BLaER1 treated with 17β-estradiol and CSF1 and Interleukin-3, amounts not matched to agents 10 nM and 100 nM (cell line): ENCODE data around the gene PSMD12.

Experiments used
- H3K27ac ChIP-seq, 11 experiments: shearing (Covaris generic); formaldehyde crosslinking; 2 replicates each; pipeline ENCODE4 v1.8.1; 2022
- H3K27me3 ChIP-seq, 11 experiments: shearing (Covaris generic); formaldehyde crosslinking; 2 replicates each; pipeline ENCODE4 v1.8.1; 2022
- H3K36me3 ChIP-seq, 11 experiments: shearing (Covaris generic); formaldehyde crosslinking; 2 replicates each; pipeline ENCODE4 v1.8.1; 2022
- H3K4me1 ChIP-seq, 10 experiments: shearing (Covaris generic); formaldehyde crosslinking; 2 replicates each; pipeline ENCODE4 v1.8.1; 2022
- H3K4me2 ChIP-seq, 11 experiments: shearing (Covaris generic); formaldehyde crosslinking; 2 replicates each; pipeline ENCODE4 v1.8.1; 2022
- H3K4me3 ChIP-seq, 10 experiments: shearing (Covaris generic); formaldehyde crosslinking; 2 replicates each; pipeline ENCODE4 v1.8.1; 2022
- H3K9ac ChIP-seq, 11 experiments: shearing (Covaris generic); formaldehyde crosslinking; 2 replicates each; pipeline ENCODE4 v1.8.1; 2022
- H3K9me3 ChIP-seq, 11 experiments: shearing (Covaris generic); formaldehyde crosslinking; replicated peaks in 1 of 11; 2 replicates each; pipeline ENCODE4 v1.8.1; 2022
- H4K20me1 ChIP-seq, 11 experiments: shearing (Covaris generic); formaldehyde crosslinking; 2 replicates each; pipeline ENCODE4 v1.8.1; 2022
- Cebpa-rat ChIP-seq, 11 experiments: shearing (Covaris generic); IDR thresholded peaks; 2 replicates each; pipeline ENCODE4 v1.8.1; 2022

Gene PSMD12

GRCh38 chr17:67374329-67375053 is 8.1 kb upstream of the PSMD12 start:
- Histone ChIP-seq H3K27ac (peak overlapping the region in 6 of 11 experiments; percentile 15 to 51 (median 37); a peak in 6 of 22 replicates), H3K4me3 (no peak overlapping the region), H3K9ac (peak overlapping the region in 9 of 11 experiments; percentile 20 to 50 (median 27); a peak in 14 of 22 replicates), H3K36me3 (no peaks in the 10 kb centered on the region; a peak in 1 of 22 replicates), H3K4me1 (peaks cover 29 to 38% (median 36%) of the 10 kb centered on the region in 10 experiments), H3K27me3 (no peaks in the 10 kb centered on the region), H4K20me1 (peaks cover 0 to 7% (median 0%) of the 10 kb centered on the region in 11 experiments; a peak in 2 of 22 replicates), H3K9me3 (peaks cover 0 to 4% (median 0%) of the 10 kb centered on the region in 11 experiments; a peak in 7 of 22 replicates), H3K4me2 (peak overlapping the region; percentile 86 to 100 (median 97))
- TF ChIP-seq Cebpa-rat (IDR thresholded peaks at IDR 0.05), result no peak

GRCh38 chr17:67372751-67373150 is 6.4 kb upstream of the PSMD12 start:
- no peak overlapping the region for H3K4me2 ChIP-seq

GRCh38 chr17:67369676-67370075 is 3.3 kb upstream of the PSMD12 start:
- H3K9ac ChIP-seq, result no peak overlapping the region
- H3K4me3 ChIP-seq, result no peak overlapping the region
- H3K4me2 ChIP-seq, result no peak overlapping the region
- no peak for TF ChIP-seq Cebpa-rat (IDR thresholded peaks at IDR 0.05)
- H3K27me3 ChIP-seq, result no peaks in the 10 kb centered on the region
- H3K36me3 ChIP-seq, result peaks cover 0 to 6% (median 4%) of the 10 kb centered on the region in 11 experiments; a peak in 18 of 22 replicates
- no peaks in the 10 kb centered on the region for H3K9me3 ChIP-seq
- H3K27ac ChIP-seq, result peak overlapping the region in 2 of 11 experiments; percentile 5 to 35; a peak in 1 of 22 replicates
- peaks cover 15 to 24% (median 20%) of the 10 kb centered on the region in 10 experiments for H3K4me1 ChIP-seq
- peaks cover 8 to 16% (median 10%) of the 10 kb centered on the region in 11 experiments for H4K20me1 ChIP-seq

More at GRCh38 chr17:67372751-67373150, 6.4 kb upstream of the PSMD12 start:
- peaks cover 28 to 31% (median 29%) of the 10 kb centered on the region in 10 experiments for H3K4me1 ChIP-seq
- H3K36me3 ChIP-seq, result no peaks in the 10 kb centered on the region
- H3K27ac ChIP-seq, result no peak overlapping the region
- H4K20me1 ChIP-seq, result no peaks in the 10 kb centered on the region
- no peak for TF ChIP-seq Cebpa-rat (IDR thresholded peaks at IDR 0.05)
- no peak overlapping the region for H3K4me3 ChIP-seq
- H3K9ac ChIP-seq, result no peak overlapping the region
- H3K9me3 ChIP-seq, result no peaks in the 10 kb centered on the region
- H3K27me3 ChIP-seq, result no peaks in the 10 kb centered on the region

GRCh38 chr17:67365738-67366192 is 612 bp downstream of the PSMD12 start:
- H3K4me3 ChIP-seq, result peak overlapping the region; percentile 80 to 99 (median 90)
- no peaks in the 10 kb centered on the region for H3K9me3 ChIP-seq
- H3K27me3 ChIP-seq, result no peaks in the 10 kb centered on the region
- peaks cover 22 to 42% (median 40%) of the 10 kb centered on the region in 11 experiments for H3K36me3 ChIP-seq
- H4K20me1 ChIP-seq, result peaks cover 43 to 54% (median 47%) of the 10 kb centered on the region in 11 experiments
- peaks cover 43 to 55% (median 51%) of the 10 kb centered on the region in 10 experiments for H3K4me1 ChIP-seq
- peak overlapping the region; percentile 86 to 98 (median 96) for H3K27ac ChIP-seq
- peak overlapping the region; percentile 84 to 97 (median 94) for H3K4me2 ChIP-seq
- TF ChIP-seq Cebpa-rat (IDR thresholded peaks at IDR 0.05), result peak in 3 of 11 experiments; percentile 30 to 57 (median 39); a peak in 3 of 22 replicates
- H3K9ac ChIP-seq, result peak overlapping the region; percentile 93 to 99 (median 96)

DNA sequence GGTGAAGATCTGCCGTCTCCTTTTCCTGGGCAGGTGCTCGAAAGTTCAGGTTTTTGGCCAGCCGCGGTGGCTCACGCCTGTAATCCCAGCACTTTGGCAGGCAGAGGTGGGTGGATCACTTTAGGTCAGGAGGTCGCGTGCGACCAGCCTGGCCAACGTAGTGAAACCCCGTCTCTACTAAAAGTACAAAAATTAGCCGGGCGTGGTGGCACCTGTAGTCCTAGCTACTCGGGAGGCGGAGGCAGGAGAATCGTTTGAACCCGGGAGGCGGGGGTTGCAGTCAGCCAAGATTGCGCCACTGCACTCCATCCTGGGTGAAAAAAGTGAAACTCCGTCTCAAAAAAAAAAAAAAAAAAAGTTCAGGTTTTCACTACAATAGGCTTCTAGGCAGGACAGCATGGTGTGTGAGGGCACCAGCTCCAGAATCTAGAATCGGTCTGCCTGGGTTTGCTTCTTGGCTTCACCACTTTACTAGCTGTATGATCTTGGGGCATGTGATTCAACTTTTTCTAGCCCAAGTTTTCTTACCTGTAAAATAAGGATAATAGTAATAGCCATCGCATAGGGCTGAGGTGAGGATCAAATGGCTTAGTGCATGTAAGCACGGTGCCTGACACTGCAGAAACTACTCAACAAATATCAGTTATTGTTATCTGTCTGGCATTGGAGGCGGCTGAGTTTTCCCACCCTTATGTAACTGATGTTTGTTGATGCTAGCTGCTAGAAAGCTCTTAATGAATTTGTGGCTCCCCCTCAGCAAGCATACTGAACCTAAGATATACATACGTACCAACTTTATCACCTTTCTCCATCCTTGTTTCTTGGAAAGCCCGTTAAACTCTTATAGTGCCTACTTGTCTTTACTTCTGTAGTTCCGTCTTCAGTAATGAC is 1.3 kb downstream of the PSMD12 start:
- Histone ChIP-seq H3K4me2 (peak overlapping the region; percentile 84 to 97 (median 94)), H3K4me3 (peak overlapping the region; percentile 80 to 99 (median 90)), H3K9me3 (no peaks in the 10 kb centered on the region), H3K4me1 (peaks cover 50 to 61% (median 58%) of the 10 kb centered on the region in 10 experiments), H3K27ac (peak overlapping the region; percentile 86 to 98 (median 96); a peak in 21 of 22 replicates), H4K20me1 (peaks cover 50 to 61% (median 54%) of the 10 kb centered on the region in 11 experiments), H3K9ac (peak overlapping the region; percentile 93 to 99 (median 96)), H3K36me3 (peaks cover 29 to 49% (median 46%) of the 10 kb centered on the region in 11 experiments), H3K27me3 (no peaks in the 10 kb centered on the region)
- TF ChIP-seq Cebpa-rat (IDR thresholded peaks at IDR 0.05), result no peak

DNA sequence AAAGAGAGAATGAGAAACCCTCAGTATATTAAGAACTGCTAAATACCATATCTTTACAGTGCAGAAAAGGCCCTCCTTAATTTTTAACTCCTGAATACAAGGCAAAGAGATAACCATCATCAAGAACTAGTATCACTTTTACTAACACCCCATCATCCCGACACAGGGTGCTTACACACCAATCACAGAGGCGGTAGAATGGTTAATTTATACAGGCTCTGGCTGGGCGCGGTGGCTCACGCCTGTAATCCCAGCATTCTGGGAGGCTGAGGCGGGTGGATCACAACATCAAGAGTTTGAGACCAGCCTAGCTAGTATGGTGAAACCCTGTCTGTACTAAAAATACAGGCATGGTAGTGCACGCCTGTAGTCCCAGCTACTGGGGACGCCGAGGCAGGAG is 4.2 kb downstream of the PSMD12 start:
- H3K4me2 ChIP-seq, result peak overlapping the region; percentile 24 to 96 (median 91); a peak in 19 of 22 replicates
- H3K9me3 ChIP-seq, result no peaks in the 10 kb centered on the region
- H4K20me1 ChIP-seq, result peaks cover 78 to 90% (median 83%) of the 10 kb centered on the region in 11 experiments
- peak overlapping the region in 2 of 11 experiments; percentile 17 to 93; a peak in 2 of 22 replicates for H3K9ac ChIP-seq
- peaks cover 40 to 77% (median 69%) of the 10 kb centered on the region in 11 experiments for H3K36me3 ChIP-seq
- H3K27ac ChIP-seq, result no peak overlapping the region
- TF ChIP-seq Cebpa-rat (IDR thresholded peaks at IDR 0.05), result no peak
- peak overlapping the region in 1 of 10 experiments; percentile 10; a peak in 2 of 20 replicates for H3K4me3 ChIP-seq
- H3K4me1 ChIP-seq, result peaks cover 66 to 87% (median 74%) of the 10 kb centered on the region in 10 experiments
- H3K27me3 ChIP-seq, result no peaks in the 10 kb centered on the region

DNA sequence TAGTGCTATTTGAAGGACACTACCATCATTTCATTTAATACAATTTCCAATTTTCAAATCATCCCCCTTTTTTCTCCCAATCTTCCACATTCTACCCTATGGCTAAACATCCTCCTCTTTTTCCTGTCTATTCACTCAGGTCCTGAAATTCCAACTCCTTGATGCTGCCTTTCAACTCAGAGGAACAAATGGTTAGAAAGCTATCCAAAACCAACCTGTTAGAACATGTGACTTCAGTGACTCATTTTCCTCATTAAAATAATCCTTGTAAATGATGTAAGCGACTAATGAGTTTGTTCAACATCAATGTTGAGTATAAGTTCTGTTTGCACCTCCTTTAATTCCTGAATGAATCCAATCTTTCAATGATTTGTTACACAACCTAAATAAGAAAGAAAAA is 5.5 kb downstream of the PSMD12 start:
- H3K36me3 ChIP-seq, result peaks cover 53 to 90% (median 81%) of the 10 kb centered on the region in 11 experiments
- H3K4me2 ChIP-seq, result peak overlapping the region in 7 of 11 experiments; percentile 41 to 96 (median 89); a peak in 10 of 22 replicates
- no peaks in the 10 kb centered on the region for H3K9me3 ChIP-seq
- peaks cover 61 to 85% (median 69%) of the 10 kb centered on the region in 10 experiments for H3K4me1 ChIP-seq
- no peak for TF ChIP-seq Cebpa-rat (IDR thresholded peaks at IDR 0.05)
- H3K4me3 ChIP-seq, result no peak overlapping the region
- H3K9ac ChIP-seq, result no peak overlapping the region
- H4K20me1 ChIP-seq, result peaks cover 82 to 99% (median 90%) of the 10 kb centered on the region in 11 experiments
- H3K27me3 ChIP-seq, result no peaks in the 10 kb centered on the region
- no peak overlapping the region for H3K27ac ChIP-seq
